GM23338 (cell line): ENCODE results near the gene MLLT10. TPM values are rescaled to one million over a fixed set of nuclear protein-coding genes. Genes with fewer than 3 reads are reported as not detected.

Experiments used
- ATAC-seq: fragments of 200-7000 bp; cut with Tn5 transposase; 3 replicates; pipeline ENCODE4 v1.9.1; 2020
- DNase-seq: peaks from one replicate; pipeline ENCODE4 v3.0.0-alpha.2; 2015; ENCODE audit warnings: low spot score
- H2AFZ ChIP-seq: fragments of 200-600 bp; sonication (generic); 2 replicates; pipeline ENCODE4 v1.8.0; 2016; ENCODE audit warnings: antibody characterized with exemption, mild to moderate bottlenecking, moderate library complexity
- H3F3A ChIP-seq: fragments of 200-600 bp; sonication (generic); replicated peaks from 2 replicates; pipeline ENCODE4 v1.8.0; 2017; ENCODE audit warnings: antibody characterized with exemption, mixed run types, low read depth
- H3K27ac ChIP-seq: fragments of 200-600 bp; sonication (generic); 2 replicates; pipeline ENCODE4 v1.6.1; 2016; ENCODE audit warnings: low read depth
- H3K27me3 ChIP-seq: fragments of 200-600 bp; sonication (generic); 2 replicates; pipeline ENCODE4 v1.8.0; 2016; ENCODE audit warnings: mild to moderate bottlenecking, mixed run types, moderate library complexity; ENCODE audit not compliant: insufficient read depth
- H3K36me3 ChIP-seq: fragments of 200-600 bp; sonication (generic); 2 replicates; pipeline ENCODE4 v1.8.0; 2016; ENCODE audit warnings: mild to moderate bottlenecking; ENCODE audit not compliant: insufficient read depth
- H3K4me1 ChIP-seq: fragments of 200-600 bp; sonication (generic); 2 replicates; pipeline ENCODE4 v1.8.0; 2016; ENCODE audit warnings: mild to moderate bottlenecking, moderate library complexity; ENCODE audit not compliant: insufficient read depth
- H3K4me2 ChIP-seq: fragments of 200-600 bp; sonication (generic); 2 replicates; pipeline ENCODE4 v1.7.1; 2017; ENCODE audit warnings: mixed run types
- H3K4me3 ChIP-seq: fragments of 200-600 bp; sonication (generic); 2 replicates; pipeline ENCODE4 v1.6.1; 2016; ENCODE audit warnings: mixed run types
- H3K79me2 ChIP-seq: fragments of 200-600 bp; sonication (generic); replicated peaks from 2 replicates; pipeline ENCODE4 v1.8.0; 2017; ENCODE audit warnings: mild to moderate bottlenecking; ENCODE audit not compliant: insufficient read depth
- H3K9me2 ChIP-seq: fragments of 200-600 bp; sonication (generic); 2 replicates; pipeline ENCODE4 v1.8.0; 2017; ENCODE audit not compliant: insufficient read depth
- H4K20me1 ChIP-seq: fragments of 200-600 bp; sonication (generic); replicated peaks from 2 replicates; pipeline ENCODE4 v1.8.0; 2017; ENCODE audit warnings: mild to moderate bottlenecking; ENCODE audit not compliant: insufficient read depth
- H3K27ac Mint-ChIP-seq: 2 replicates; pipeline ENCODE4 v1.8.0; 2020; ENCODE audit warnings: inconsistent platforms, mild to moderate bottlenecking, moderate library complexity, mixed read lengths
- H3K27me3 Mint-ChIP-seq: 3 replicates; pipeline ENCODE4 v1.8.0; 2022; ENCODE audit warnings: low read depth, mild to moderate bottlenecking, moderate library complexity, mixed read lengths, inconsistent platforms; ENCODE audit not compliant: insufficient read depth, poor library complexity
- H3K36me3 Mint-ChIP-seq: 3 replicates; pipeline ENCODE4 v1.8.0; 2021; ENCODE audit warnings: low read depth, mild to moderate bottlenecking, inconsistent platforms, moderate library complexity, mixed read lengths
- H3K4me1 Mint-ChIP-seq: 3 replicates; pipeline ENCODE4 v1.8.0; 2020; ENCODE audit warnings: mild to moderate bottlenecking, inconsistent platforms, mixed read lengths
- H3K4me3 Mint-ChIP-seq: 3 replicates; pipeline ENCODE4 v1.8.0; 2021; ENCODE audit warnings: moderate library complexity, mild to moderate bottlenecking, inconsistent platforms, mixed read lengths
- H3K9me3 Mint-ChIP-seq: 3 replicates; pipeline ENCODE4 v1.8.0; 2020; ENCODE audit warnings: moderate library complexity, mild to moderate bottlenecking, inconsistent platforms, mixed read lengths
- CREB1 ChIP-seq: fragments of 250-450 bp; sonication (Bioruptor Pico); IDR thresholded peaks from 2 replicates; pipeline ENCODE4 v1.5.0; 2020; ENCODE audit warnings: low read depth, mild to moderate bottlenecking, moderate library complexity
- CTCF ChIP-seq, 2 experiments: fragments of 200-600 bp in 1 of 2; sonication (generic) in 1 of 2; conservative IDR thresholded peaks; 2 replicates each; pipeline versions ENCODE4 v1.5.1 to v1.6.1; 2016 to 2017; ENCODE audit warnings: antibody characterized with exemption in 2 of 2, low read depth in 2 of 2, mild to moderate bottlenecking in 2 of 2, moderate library complexity in 1 of 2
- ETS1 ChIP-seq: IDR thresholded peaks from 2 replicates; pipeline ENCODE4 v1.6.1; 2016; ENCODE audit warnings: antibody characterized with exemption
- EZH2 ChIP-seq: fragments of 200-600 bp; sonication (generic); IDR thresholded peaks from one replicate; pipeline ENCODE4 v1.8.0; 2017; ENCODE audit warnings: antibody characterized with exemption, mild to moderate bottlenecking, low read depth; ENCODE audit not compliant: unreplicated experiment
- EZH2phosphoT487 ChIP-seq: fragments of 200-600 bp; sonication (generic); IDR thresholded peaks from one replicate; pipeline ENCODE4 v1.8.1; 2018; ENCODE audit warnings: antibody characterized with exemption; ENCODE audit not compliant: unreplicated experiment
- JUNB ChIP-seq: IDR thresholded peaks from one replicate; pipeline ENCODE4 v1.6.1; 2016; ENCODE audit warnings: antibody characterized with exemption; ENCODE audit not compliant: unreplicated experiment
- NANOG ChIP-seq: IDR thresholded peaks from 2 replicates; pipeline ENCODE4 v1.6.1; 2016; ENCODE audit warnings: antibody characterized with exemption, borderline replicate concordance
- POLR2AphosphoS5 ChIP-seq: IDR thresholded peaks from 2 replicates; pipeline ENCODE4 v1.6.1; 2016; ENCODE audit warnings: antibody characterized with exemption, low read depth
- REST ChIP-seq: IDR thresholded peaks from one replicate; pipeline ENCODE4 v1.6.1; 2018; ENCODE audit warnings: antibody characterized with exemption; ENCODE audit not compliant: unreplicated experiment
- STAT1 ChIP-seq: IDR thresholded peaks from one replicate; pipeline ENCODE4 v1.6.1; 2016; ENCODE audit warnings: antibody characterized with exemption; ENCODE audit not compliant: unreplicated experiment
- ZNF114 ChIP-seq: fragments of 250-450 bp; sonication (Bioruptor Pico); IDR thresholded peaks from 2 replicates; pipeline ENCODE4 v1.5.0; 2020; ENCODE audit warnings: mild to moderate bottlenecking, moderate library complexity
- ZNF331 ChIP-seq: fragments of 250-450 bp; sonication (Bioruptor Pico); IDR thresholded peaks from 2 replicates; pipeline ENCODE4 v1.5.0; 2020; ENCODE audit warnings: low read depth, mild to moderate bottlenecking, moderate library complexity
- ZNF462 ChIP-seq: fragments of 250-450 bp; sonication (Bioruptor Pico); IDR thresholded peaks from 2 replicates; pipeline ENCODE4 v1.5.0; 2020; ENCODE audit warnings: mild to moderate bottlenecking, moderate library complexity
- polyA plus RNA-seq: library from polyadenylated mRNA; unstranded; fragments of >200 nt; fragmentation: Nextera tagmentation; extraction: Ambion mirVana; gene quantifications from 2 replicates; pipeline ENCODE4 v1.2.1, GENCODE V29; 2016
- total RNA-seq: library from RNA; depleted of rRNA; stranded (reverse); fragments of >200 nt; shearing (Covaris generic); gene quantifications from 2 replicates; pipeline ENCODE4 v1.2.3, GENCODE V29; 2014

MLLT10 gene
- total and polyA plus RNA-seq, 2 experiments from 2014 or later = 28.8 to 55.4 TPM

GRCh38 chr10:21776883-21777282, 242.9 kb downstream of the MLLT10 start:
- Mint-ChIP-seq H3K27me3 (peaks cover 1% of the 10 kb centered on the region), H3K9me3 (peaks cover 28% of the 10 kb centered on the region), H3K27ac (no peak overlapping the region), H3K36me3 (peaks cover 32% of the 10 kb centered on the region), H3K4me1 (no peaks in the 10 kb centered on the region), H3K4me3 (no peak overlapping the region)
- Histone ChIP-seq H3K4me1 (no peaks in the 10 kb centered on the region), H3K79me2 (no peaks in the 10 kb centered on the region), H2AFZ (no peak overlapping the region), H3K27me3 (no peaks in the 10 kb centered on the region), H3K4me3 (no peak overlapping the region), H4K20me1 (no peaks in the 10 kb centered on the region), H3F3A (no peaks in the 10 kb centered on the region), H3K4me2 (no peak overlapping the region), H3K27ac (no peak overlapping the region), H3K36me3 (no peaks in the 10 kb centered on the region; the same call in 1 of the 2 replicates), H3K9me2 (no peaks in the 10 kb centered on the region)
- ATAC-seq (no peak), DNase-seq (no peak)
- no peak for TF ChIP-seq REST
- TF ChIP-seq ZNF462 (CRISPR knock-in tag) = no peak
- TF ChIP-seq ZNF114 (CRISPR knock-in tag) = no peak
- no peak for TF ChIP-seq CTCF (conservative IDR thresholded peaks at IDR 0.05; ENCODE audit: low read depth in 2 of 2)
- no peak for TF ChIP-seq EZH2phosphoT487
- TF ChIP-seq NANOG = no peak
- no peak for TF ChIP-seq STAT1
- TF ChIP-seq JUNB = no peak
- TF ChIP-seq ZNF331 (CRISPR knock-in tag) = no peak
- no peak for TF ChIP-seq POLR2AphosphoS5
- TF ChIP-seq ETS1 = no peak
- no peak for TF ChIP-seq EZH2
- TF ChIP-seq CREB1 = no peak
